Measurements from ENCODE around the gene INPP5E.

The INPP5E gene

GRCh38 chr9:136393531-136393930 is 46.1 kb downstream of the INPP5E start:
- peaks cover 39% of the 10 kb centered on the region; the same call in 1 of the 2 replicates for H3K36me3 ChIP-seq (ENCODE audit: insufficient read depth, low read length)

GRCh38 chr9:136392538-136393449 is 46.9 kb downstream of the INPP5E start:
- H3K9me2 ChIP-seq (replicated peaks; ENCODE audit: low read depth, low read length): no peaks in the 10 kb centered on the region
- TF ChIP-seq CTCF (conservative IDR thresholded peaks at IDR 0.05; ENCODE audit: low read length) (no peak), EZH2phosphoT487 (IDR thresholded peaks at IDR 0.05; ENCODE audit: borderline replicate concordance) (no peak)
- no peaks in the 10 kb centered on the region for H3F3A ChIP-seq (ENCODE audit: low read depth)
- H3K4me2 ChIP-seq (ENCODE audit: low read depth, low read length, poor library complexity, severe bottlenecking): no peak overlapping the region
- H3K36me3 ChIP-seq (ENCODE audit: insufficient read depth, low read length): peaks cover 39% of the 10 kb centered on the region; the same call in 1 of the 2 replicates
- H3K9ac ChIP-seq (ENCODE audit: low read depth, low read length, poor library complexity, severe bottlenecking): no peak overlapping the region
- H4K20me1 ChIP-seq (ENCODE audit: insufficient read depth, low read length, poor library complexity, severe bottlenecking): peaks cover 2% of the 10 kb centered on the region
- H3K9me3 ChIP-seq (ENCODE audit: insufficient read depth, low read depth, low read length): no peaks in the 10 kb centered on the region
- no peaks in the 10 kb centered on the region for H3K27me3 ChIP-seq (ENCODE audit: insufficient read depth, low read length, poor library complexity, severe bottlenecking)
- H3K79me2 ChIP-seq (ENCODE audit: insufficient read depth, low read length): peaks cover 6% of the 10 kb centered on the region; the same call in 1 of the 2 replicates
- H3K4me1 ChIP-seq (ENCODE audit: insufficient read depth, low read length, poor library complexity, severe bottlenecking): no peaks in the 10 kb centered on the region
- no peak overlapping the region for H2AFZ ChIP-seq (ENCODE audit: low read length)
- no peak overlapping the region for H3K4me3 ChIP-seq (ENCODE audit: low read length, poor library complexity, severe bottlenecking)

More at GRCh38 chr9:136393531-136393930, 46.1 kb downstream of the INPP5E start:
- peaks cover 13% of the 10 kb centered on the region for H3K79me2 ChIP-seq (ENCODE audit: insufficient read depth, low read length)
- no peaks in the 10 kb centered on the region for H3F3A ChIP-seq (ENCODE audit: low read depth)
- no peak overlapping the region for H3K9ac ChIP-seq (ENCODE audit: low read depth, low read length, poor library complexity, severe bottlenecking)
- no peak overlapping the region for H3K4me2 ChIP-seq (ENCODE audit: low read depth, low read length, poor library complexity, severe bottlenecking)
- no peaks in the 10 kb centered on the region for H3K27me3 ChIP-seq (ENCODE audit: insufficient read depth, low read length, poor library complexity, severe bottlenecking)
- no peak overlapping the region for H3K4me3 ChIP-seq (ENCODE audit: low read length, poor library complexity, severe bottlenecking)
- no peak overlapping the region for H2AFZ ChIP-seq (ENCODE audit: low read length)
- no peaks in the 10 kb centered on the region for H3K9me2 ChIP-seq (replicated peaks; ENCODE audit: low read depth, low read length)
- H3K4me1 ChIP-seq (ENCODE audit: insufficient read depth, low read length, poor library complexity, severe bottlenecking): peaks cover 5% of the 10 kb centered on the region
- peaks cover 7% of the 10 kb centered on the region for H4K20me1 ChIP-seq (ENCODE audit: insufficient read depth, low read length, poor library complexity, severe bottlenecking)
- no peaks in the 10 kb centered on the region for H3K9me3 ChIP-seq (ENCODE audit: insufficient read depth, low read depth, low read length)
- TF ChIP-seq EZH2phosphoT487 (IDR thresholded peaks at IDR 0.05; ENCODE audit: borderline replicate concordance) (no peak), CTCF (conservative IDR thresholded peaks at IDR 0.05; ENCODE audit: low read length) (no peak)

- H3K9me2 ChIP-seq (replicated peaks; ENCODE audit: low read depth, low read length): no peaks in the 10 kb centered on the region
- H3K9ac ChIP-seq (ENCODE audit: low read depth, low read length, poor library complexity, severe bottlenecking): no peak overlapping the region
- no peak overlapping the region for H3K4me3 ChIP-seq (ENCODE audit: low read length, poor library complexity, severe bottlenecking)
- H3K79me2 ChIP-seq (ENCODE audit: insufficient read depth, low read length): peaks cover under 1% of the 10 kb centered on the region; the same call in 1 of the 2 replicates
- no peaks in the 10 kb centered on the region for H3K9me3 ChIP-seq (ENCODE audit: insufficient read depth, low read depth, low read length)
- no peak for TF ChIP-seq CTCF (conservative IDR thresholded peaks at IDR 0.05; ENCODE audit: low read length)
- H3K4me2 ChIP-seq (ENCODE audit: low read depth, low read length, poor library complexity, severe bottlenecking): no peak overlapping the region
- H3F3A ChIP-seq (ENCODE audit: low read depth): no peaks in the 10 kb centered on the region
- no peaks in the 10 kb centered on the region for H4K20me1 ChIP-seq (ENCODE audit: insufficient read depth, low read length, poor library complexity, severe bottlenecking)
- H3K36me3 ChIP-seq (ENCODE audit: insufficient read depth, low read length): peaks cover 36% of the 10 kb centered on the region; the same call in 1 of the 2 replicates
- H3K27me3 ChIP-seq (ENCODE audit: insufficient read depth, low read length, poor library complexity, severe bottlenecking): no peaks in the 10 kb centered on the region
- no peaks in the 10 kb centered on the region for H3K4me1 ChIP-seq (ENCODE audit: insufficient read depth, low read length, poor library complexity, severe bottlenecking)
- H2AFZ ChIP-seq (ENCODE audit: low read length): no peak overlapping the region
Measured at GRCh38 chr9:136391737-136392537, 47.7 kb downstream of the INPP5E start.
